Nephron progenitor cell (in vitro differentiated cells): Measurements from ENCODE around the gene OXER1.

Experiments used
- DNase-seq: peaks from one replicate; pipeline ENCODE4 v3.0.0; 2021
- H3K27ac Mint-ChIP-seq: 2 replicates; pipeline ENCODE4 v1.8.0; 2021; ENCODE audit warnings: mild to moderate bottlenecking, moderate library complexity, mixed read lengths
- H3K27me3 Mint-ChIP-seq: 2 replicates; pipeline ENCODE4 v1.8.0; 2021; ENCODE audit warnings: mild to moderate bottlenecking, low read depth, mixed read lengths; ENCODE audit not compliant: poor library complexity
- H3K36me3 Mint-ChIP-seq: 2 replicates; pipeline ENCODE4 v1.8.0; 2021; ENCODE audit warnings: low read depth, mixed read lengths
- H3K4me1 Mint-ChIP-seq: 2 replicates; pipeline ENCODE4 v1.8.0; 2021; ENCODE audit warnings: mixed read lengths
- H3K4me3 Mint-ChIP-seq: 2 replicates; pipeline ENCODE4 v1.8.0; 2021; ENCODE audit warnings: mild to moderate bottlenecking, moderate library complexity, mixed read lengths
- H3K9me3 Mint-ChIP-seq: 2 replicates; pipeline ENCODE4 v1.8.0; 2021; ENCODE audit warnings: mild to moderate bottlenecking, moderate library complexity, mixed read lengths
- CTCF ChIP-seq: fragments of 200-600 bp; sonication (generic); IDR thresholded peaks from 2 replicates; pipeline ENCODE4 v1.5.0; 2021; ENCODE audit warnings: antibody characterized with exemption

Gene OXER1

GRCh38 chr2:42748840-42749239, 15.1 kb downstream of the OXER1 start:
- no peak overlapping the region for H3K4me3 Mint-ChIP-seq
- peaks cover 20% of the 10 kb centered on the region for H3K36me3 Mint-ChIP-seq
- H3K27me3 Mint-ChIP-seq = peaks cover 4% of the 10 kb centered on the region
- no peaks in the 10 kb centered on the region for H3K9me3 Mint-ChIP-seq
- H3K4me1 Mint-ChIP-seq = peaks cover 25% of the 10 kb centered on the region
- no peak overlapping the region for H3K27ac Mint-ChIP-seq
- no peak for DNase-seq
- no peak for TF ChIP-seq CTCF

DNA sequence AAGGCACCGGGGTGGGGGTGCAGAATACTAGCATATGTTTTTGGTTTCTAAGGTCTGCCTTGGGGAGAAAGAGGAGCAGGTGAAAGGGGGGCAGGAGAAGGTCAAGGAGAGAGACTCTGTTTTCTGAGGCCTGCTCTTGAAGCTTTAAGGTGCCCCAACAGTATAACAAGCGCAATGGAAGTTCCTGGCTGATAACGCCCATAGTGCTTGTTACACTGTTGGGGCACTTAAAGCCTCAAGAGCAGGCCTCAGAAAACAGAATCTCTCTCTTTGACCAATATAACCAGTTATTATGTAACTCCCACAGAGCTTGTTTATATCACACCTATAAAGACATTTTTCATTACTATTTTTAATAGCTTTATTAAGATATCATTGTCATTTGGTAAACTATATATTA, 16.5 kb downstream of the OXER1 start:
- H3K36me3 Mint-ChIP-seq = peaks cover 20% of the 10 kb centered on the region
- no peak for TF ChIP-seq CTCF
- H3K4me3 Mint-ChIP-seq = no peak overlapping the region
- peaks cover 4% of the 10 kb centered on the region for H3K27me3 Mint-ChIP-seq
- no peaks in the 10 kb centered on the region for H3K9me3 Mint-ChIP-seq
- peaks cover 25% of the 10 kb centered on the region for H3K4me1 Mint-ChIP-seq
- no peak for DNase-seq
- no peak overlapping the region for H3K27ac Mint-ChIP-seq

DNA sequence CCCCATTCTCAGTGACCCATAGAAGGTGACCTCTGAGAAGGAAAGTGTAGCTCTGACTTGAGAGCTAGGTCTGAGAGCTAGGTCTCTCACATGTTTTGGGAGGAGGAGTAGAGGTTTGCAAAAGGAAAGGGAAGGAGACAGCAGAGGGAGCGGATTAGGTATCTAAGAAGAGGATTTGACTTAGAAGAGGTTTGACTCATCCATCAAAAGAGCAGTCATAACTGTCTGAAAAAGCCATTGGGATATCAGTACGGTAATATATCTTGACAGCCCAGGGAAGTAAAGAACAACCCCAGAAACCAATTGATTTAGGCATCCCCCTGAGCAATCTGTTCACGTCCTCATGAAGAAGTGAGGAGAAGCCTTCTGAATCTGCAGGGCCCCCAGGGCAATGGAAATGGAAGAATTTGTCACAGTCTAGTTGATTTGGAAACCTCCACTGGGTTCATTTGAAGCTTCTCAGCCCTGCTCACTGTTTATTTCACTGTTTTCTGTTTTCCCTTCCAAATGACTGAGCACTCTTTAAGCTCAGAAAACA, 19.3 kb downstream of the OXER1 start:
- DNase-seq = no peak
- Mint-ChIP-seq H3K36me3 (peaks cover 31% of the 10 kb centered on the region), H3K27me3 (peaks cover 4% of the 10 kb centered on the region), H3K4me3 (no peak overlapping the region), H3K4me1 (peaks cover 25% of the 10 kb centered on the region), H3K9me3 (peaks cover 4% of the 10 kb centered on the region), H3K27ac (peak overlapping the region; percentile 32)
- TF ChIP-seq CTCF = no peak

- Mint-ChIP-seq H3K4me1 (peaks cover 25% of the 10 kb centered on the region), H3K27ac (no peak overlapping the region), H3K36me3 (peaks cover 35% of the 10 kb centered on the region), H3K4me3 (no peak overlapping the region), H3K9me3 (peaks cover 12% of the 10 kb centered on the region), H3K27me3 (peaks cover 6% of the 10 kb centered on the region)
- TF ChIP-seq CTCF = no peak
- DNase-seq = no peak
Observed at GRCh38 chr2:42743659-42743990, 20.3 kb downstream of the OXER1 start.

GRCh38 chr2:42742740-42743658, 20.9 kb downstream of the OXER1 start:
- no peak overlapping the region for H3K27ac Mint-ChIP-seq
- H3K27me3 Mint-ChIP-seq = peaks cover 8% of the 10 kb centered on the region
- H3K4me3 Mint-ChIP-seq = no peak overlapping the region

More at GRCh38 chr2:42742740-42743658, 20.9 kb downstream of the OXER1 start:
- Mint-ChIP-seq H3K36me3 (peaks cover 37% of the 10 kb centered on the region), H3K9me3 (peaks cover 13% of the 10 kb centered on the region), H3K4me1 (peaks cover 25% of the 10 kb centered on the region)
- TF ChIP-seq CTCF = no peak
- DNase-seq = no peak
